NCI-H146 treated with DMSO at 0.1 percent for 48 hours (cell line): ENCODE measurements around the gene C1orf159.
"Not testable (repeated sequence)": the region's sequence is repeated elsewhere in the genome, so short reads cannot be mapped to it uniquely, and the experiment has no call there.

Experiments
- DNase-seq: peaks from one replicate; lab custom pipeline; 2025; ENCODE audit not compliant: unreplicated experiment; lab: John Stamatoyannopoulos, UW

The C1orf159 gene

DNA sequence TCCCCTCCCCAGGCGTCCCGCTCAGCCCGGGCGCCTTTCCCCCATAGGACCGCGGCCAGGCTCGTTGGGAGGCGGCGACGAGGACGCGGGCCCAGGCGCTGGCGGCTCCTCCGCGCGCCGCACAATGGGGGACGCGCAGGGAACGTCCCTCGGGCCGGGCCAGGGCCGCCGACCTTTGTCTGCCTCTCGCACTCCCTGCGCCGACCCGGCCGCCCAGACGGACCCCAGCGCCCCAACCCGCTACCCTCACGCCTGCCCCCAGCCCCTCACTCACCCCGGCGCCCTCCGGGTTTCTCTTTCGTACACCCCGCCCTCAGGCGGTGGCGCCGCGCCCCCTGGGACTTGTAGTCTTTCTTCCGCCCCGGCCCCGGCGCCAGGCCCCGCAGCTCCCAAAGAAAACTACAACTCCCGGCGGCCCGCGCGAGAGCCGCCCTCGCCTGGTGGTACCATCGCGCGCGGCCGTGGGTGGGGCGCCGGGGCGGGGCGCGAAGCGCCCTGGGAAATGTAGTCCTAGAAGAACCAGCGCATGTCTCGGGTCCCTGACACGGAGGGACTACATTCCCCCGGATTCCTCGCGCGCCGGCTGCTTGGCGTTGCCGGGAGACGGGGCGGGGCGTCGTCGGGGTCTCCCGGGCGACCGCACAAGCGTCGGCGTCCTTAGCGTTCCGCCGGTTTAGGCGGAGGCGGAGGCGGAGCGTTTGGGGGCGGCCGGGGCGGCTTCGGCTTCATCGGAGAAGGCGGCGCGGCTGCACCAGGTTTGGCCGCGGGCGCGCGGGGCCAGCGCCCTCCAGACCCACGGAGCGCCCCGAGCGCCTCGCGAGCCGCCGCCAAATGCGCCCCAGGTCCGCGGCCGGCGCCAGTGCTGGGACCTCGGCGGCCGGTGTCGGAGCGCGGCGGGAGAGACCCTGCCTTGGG is at the start of gene C1orf159:
Gene C1orf159 (minus strand): TSS at position 304 of the 915 bp plus-strand sequence. CDS start 24,546 bp downstream, outside the sequence.
- peak; percentile 87 for DNase-seq

DNA sequence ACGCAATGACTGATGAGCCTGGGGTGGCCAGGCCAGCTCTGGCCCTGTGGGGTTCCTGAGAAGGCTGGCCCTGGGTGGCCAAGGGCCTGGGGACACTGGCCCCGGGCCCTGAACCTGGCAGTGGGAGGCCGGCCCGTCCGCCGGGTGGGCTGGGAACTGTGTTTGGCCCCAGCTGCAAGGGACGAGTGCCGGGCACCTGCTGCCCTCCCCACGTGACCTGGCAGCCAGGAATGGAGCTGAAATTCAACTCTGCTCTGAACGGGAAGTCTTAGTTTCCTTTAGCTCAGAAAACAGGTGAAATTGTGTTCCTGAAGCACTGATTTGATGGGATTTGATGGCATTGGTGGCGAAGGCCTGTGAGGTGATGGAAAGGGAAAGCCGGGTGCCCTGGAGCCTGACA is 49.6 kb upstream of the C1orf159 start:
- no peak for DNase-seq

DNA sequence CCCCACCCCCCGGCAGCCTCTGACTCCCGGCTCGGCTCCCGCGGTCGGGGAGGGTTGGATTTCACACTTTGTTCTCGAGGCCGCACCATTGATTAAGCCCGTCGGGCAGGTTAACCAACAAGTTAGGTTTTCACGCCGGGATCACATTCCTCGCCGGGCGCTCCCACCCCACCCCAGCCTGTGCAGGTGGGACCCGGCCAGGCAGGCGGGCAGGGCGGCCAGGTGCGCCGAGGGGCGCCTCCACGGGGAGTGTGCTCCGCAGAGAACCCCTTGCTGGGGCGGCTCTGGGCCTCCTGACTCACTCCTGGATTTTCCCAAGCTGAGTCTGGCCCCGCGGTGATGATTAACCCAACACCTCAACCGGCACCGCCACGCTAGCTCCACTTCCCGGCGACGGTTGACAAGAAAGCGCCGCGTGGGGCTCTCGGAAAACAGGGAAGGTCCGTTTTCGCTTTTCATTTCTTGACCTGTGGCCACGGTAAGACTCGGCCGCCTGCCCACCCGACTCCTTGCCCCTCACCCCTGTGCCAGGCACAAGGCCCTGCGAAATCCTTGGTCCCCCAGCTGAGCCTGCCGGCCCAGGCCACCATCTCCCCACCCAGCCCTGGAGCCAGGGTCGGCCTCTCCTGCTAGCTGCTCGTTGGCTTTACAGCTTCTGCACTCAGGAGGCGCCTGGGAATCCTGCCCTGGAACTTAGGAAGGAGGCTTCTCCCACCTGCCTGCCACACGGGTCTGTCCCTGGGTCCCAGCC is 49.0 kb upstream of the C1orf159 start:
- DNase-seq: no peak

DNA sequence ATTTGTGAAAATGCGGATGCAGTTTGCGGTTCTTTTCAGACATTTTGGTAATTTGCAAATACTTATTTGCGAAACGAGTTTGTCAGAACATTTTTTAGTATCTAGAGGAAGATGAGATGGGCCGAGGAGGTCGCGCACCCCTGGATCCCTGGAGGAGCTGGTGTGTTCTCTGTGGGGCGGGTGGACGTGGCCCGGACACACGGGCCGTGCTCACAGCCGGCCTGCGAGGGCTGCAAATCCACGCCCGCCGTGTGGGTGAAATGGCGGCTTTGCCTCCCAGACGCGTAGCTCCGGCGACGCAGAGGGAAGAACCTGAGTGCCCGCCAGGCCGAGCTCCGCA is 48.4 kb upstream of the C1orf159 start:
- DNase-seq: no peak

DNA sequence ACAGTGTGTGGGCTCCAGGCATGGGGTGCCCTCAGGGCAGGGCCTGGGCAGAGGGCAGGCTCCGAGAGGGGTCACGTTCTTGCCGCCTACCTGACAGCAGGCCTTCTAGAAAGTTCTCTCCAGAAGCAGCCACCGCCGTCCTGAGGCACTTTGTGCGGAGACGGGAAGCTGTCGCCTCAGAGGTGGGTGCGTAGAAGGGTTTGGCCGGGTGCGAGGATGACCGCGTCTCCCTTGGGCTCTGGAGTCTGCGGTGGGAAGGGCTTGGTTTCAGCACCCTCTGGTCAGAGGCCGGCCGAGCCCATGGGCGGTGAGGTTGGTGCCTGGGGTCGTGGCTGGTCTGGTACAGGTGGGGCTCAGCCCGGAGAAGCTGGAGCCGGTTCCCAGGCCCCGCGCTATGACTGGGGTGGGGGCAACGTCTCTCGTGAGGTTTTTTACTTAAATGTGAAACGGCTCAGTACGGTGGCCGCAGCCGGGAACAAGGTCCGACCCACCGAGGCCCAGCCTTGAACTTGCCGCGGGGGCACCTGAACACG is 47.7 kb upstream of the C1orf159 start:
- DNase-seq: no peak

DNA sequence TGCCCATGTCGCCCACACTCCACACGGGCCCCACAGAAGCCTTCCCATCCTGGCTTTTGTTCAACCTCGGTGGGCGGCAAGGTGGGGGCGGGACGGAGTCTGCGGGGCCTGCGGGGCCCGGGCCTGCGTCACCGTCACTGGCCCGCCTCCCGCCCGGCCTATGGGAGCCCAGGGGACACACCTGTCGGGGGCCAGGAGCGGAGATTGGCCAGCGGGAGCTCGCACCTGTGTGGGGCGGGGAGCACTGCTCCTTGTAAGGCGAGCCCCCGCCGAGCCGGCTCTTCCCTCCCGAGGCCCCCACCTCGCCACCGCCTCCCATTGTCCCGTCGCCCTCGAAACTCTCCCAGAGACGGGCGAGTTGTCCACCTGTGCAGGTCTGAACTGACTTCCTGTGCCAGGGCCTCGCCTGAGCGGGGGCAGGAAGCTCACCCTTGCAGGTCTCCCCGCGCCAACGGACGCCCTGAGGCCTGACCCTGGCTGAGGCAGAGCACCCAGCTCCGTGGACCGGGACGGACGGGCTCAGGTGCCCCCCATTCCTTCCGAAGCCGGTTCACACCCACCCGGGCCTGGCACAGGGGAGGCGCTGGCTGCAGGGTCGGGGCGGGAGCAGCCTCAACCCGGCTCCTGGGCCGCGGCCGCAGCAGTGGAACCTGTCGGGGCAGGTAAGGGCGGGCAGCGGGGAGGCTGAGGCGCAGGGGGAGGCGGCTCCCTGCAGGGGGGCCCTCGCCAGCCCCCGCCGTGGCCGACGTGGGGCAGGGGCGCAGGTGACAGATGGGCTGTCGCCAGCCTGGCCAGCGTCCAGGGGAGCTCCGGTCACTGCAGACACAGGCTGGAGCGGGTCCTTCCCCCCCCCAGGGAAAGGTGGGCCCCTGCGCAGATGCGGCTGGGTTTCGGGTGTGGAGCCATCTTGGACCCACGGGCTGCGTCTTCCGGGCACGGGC is 47.0 kb upstream of the C1orf159 start:
- DNase-seq: peak; percentile 86

DNA sequence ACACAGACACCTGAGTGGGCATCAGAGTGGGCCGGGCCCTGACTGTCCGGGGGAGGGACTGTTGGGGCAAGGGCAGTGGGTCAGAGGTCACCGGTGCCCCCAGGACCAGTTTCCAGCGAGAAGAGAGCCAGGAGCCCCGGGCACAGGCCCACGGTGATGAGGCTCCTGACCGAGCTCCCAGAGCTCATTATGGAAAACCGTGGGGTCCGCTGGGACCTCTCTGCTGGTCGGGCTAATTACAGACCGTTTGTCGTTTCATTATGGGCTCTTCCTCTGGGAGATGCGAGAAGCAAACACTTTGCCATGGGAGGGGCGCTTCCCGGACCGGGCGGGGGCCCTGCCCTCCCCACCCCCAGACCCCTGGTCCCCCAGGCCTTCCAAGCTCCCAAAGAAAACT is 45.8 kb upstream of the C1orf159 start:
- no peak for DNase-seq

DNA sequence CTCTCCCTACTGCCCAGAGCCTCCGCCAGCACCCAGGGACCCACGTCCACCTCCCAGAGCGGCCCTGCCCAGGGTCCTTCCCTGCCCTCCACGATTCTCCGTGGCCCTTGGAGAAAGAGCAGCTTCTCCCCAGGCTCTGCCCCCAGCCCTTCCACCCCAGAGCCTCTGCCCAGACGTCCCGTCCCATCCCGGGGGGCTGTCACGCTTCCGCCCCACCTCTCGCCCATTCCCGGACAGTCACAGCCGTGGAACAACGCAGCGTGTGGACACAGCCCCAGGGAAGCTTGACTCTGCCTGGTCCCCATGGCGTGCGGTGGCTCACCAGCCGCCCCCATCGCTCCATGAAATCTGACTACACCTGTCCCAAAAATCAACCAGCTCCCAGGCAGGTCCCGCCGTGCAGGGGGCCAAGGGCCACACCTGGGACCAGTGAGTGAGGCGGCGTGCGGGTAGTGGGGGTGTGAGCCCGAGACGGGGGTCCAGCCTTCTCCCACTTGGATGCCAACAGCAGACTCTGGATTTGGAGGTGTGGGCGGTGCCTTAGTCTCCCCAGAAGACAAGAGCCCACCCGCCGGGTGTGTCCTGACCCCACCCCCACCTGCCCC is 45.3 kb upstream of the C1orf159 start:
- no peak for DNase-seq

DNA sequence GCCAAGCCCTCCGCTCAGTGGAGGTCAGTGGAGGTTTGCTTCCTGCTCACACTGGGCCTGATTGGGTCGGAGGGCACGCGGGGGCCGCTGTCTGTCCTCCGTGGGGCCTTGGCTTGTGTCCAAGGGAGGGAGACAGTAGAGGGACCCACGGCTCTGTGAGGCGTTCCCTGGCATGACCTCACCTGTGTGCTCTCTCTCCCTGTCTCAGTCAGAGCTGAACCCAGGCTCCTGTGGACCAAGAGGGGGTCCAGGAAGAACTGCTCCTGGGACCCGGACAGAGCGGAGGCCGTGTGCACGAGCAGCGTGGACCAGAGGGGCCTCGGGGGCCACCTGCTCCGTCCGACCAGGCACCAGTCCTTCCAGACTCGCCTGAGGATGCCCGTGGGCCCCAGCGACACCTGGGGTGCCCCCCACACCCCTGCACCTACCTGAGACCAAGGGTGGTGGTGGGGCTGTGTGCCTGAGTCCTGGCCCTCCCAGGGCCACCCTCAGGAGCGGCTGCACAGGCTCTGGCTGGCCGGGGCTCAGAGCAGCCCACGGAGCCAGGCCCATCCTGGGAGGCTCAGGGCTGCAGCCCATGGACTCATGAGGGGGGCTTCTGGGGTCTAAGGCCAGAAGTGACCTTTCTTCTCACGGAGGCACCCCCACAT is 44.5 kb upstream of the C1orf159 start:
- DNase-seq: no peak

DNA sequence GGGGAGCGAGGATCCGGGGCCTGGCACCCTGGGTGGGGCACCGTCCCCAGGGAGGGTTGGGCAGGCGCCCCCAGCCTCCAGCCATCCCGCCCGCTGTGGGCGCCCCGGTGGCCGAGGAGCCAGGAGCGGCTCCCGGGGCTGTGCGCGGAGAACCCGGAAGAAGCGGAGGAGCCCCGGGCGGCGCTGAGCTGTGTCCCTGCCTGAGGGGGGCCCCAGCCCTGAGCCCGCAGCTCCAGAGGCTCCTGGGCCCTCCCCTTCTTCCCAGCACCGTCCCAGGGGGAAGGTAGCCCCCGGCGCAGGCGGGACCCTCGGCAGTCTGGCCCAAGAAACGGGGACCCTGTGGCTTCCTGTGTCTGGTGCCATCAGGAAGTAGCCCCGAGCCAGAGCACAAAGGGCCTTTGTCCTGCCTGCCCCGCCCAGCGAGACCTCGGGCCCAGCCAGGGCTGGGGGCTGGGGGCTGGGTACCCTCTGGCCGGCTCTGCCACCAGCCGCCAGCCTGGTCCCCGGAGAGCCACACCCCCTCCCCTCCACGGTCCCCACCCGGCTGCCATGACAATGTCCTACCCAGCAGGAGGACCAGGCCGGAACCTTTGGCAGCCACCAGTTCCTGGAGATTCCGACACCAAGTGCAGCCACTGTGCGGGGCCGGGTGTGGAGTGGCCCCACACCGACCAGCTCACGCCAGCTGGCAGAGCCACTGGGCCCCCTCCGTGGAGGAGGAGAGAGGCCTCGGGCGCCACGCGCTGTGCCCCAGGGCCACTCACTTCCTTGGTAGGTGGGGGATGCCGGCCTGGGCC is 42.2 kb upstream of the C1orf159 start:
- peak; percentile 25 for DNase-seq

DNA sequence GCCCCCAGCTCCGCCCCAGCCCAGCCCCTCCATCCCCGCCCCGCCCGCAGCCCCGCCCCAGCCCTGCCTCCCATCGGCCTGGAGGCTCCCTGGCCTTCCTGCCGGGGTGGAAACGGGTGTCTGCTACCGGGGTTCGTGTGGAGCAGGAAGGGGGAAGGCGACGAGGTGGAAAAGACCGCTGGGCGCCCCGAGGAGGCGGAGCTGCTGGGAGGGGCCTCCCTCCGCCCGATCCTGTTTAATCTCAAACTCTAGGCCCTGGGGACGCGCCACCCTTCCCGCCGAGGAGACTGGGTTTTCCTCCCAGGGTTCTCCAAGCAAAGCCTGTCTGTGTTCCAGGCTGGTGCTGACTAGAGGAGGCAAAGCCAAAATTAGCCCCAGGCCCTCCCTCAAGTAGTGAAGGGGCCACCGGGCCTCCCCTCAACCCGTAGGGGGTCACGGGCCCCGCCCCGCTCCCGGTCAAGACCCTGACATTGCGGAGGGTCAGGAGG is 41.6 kb upstream of the C1orf159 start:
- peak; percentile 60 for DNase-seq

DNA sequence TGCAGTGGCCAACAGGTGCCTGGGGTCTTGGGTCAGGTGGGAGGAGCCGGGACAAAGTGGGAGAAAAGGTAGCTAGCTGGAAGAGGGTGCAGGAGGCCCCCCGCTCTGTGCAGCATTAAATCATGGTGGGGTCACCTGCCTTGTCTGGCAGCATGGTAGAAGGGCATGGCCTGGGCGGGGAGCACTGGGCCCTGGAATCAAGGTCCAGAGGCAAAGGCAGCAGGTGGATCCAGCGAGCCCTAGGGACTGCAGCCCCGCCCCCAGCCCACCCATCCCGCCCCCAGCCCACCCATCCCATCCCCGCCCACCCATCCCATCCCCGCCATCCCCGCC is 41.1 kb upstream of the C1orf159 start:
- no peak for DNase-seq

DNA sequence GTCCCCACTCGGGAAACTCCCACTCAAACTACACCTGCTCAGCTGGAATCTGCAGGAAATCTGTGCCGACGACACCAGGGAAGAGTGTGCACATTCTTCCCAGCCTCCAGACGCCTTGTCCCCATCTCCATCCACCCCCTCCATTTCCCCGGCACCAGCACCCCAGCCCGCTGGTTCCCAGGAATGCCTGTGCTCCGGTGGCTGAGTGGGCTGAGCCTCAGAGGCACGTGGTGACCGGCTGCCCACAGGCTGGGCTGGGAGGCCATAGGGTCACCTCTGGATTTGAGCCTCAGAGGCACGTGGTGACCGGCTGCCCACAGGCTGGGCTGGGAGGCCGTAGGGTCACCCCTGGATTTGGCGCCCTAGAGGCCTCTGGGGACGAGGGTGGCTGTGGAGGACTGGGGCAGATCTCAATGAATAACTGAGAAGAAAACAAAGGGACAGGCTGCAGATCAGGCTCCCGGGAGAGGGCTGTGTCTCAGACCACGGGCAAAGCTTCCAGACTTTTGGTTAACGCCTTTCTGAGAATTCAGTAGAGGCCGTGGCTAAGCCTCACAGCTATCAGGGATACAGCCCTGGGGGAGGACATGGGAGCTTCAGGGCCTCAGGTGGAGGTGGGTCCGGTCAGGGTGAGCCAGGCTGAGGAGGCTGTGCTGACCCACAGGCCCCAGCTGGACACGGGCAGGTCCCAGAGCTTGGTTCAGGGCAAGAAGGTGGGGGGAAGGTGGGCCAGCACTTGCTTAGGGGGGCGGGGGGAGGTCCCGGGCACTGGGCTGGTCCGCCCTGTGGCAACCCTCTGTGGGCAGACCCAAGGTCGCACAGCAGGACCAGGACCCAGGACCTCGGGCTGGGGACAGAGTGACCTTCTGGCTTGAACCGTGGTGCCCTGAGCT is 40.5 kb upstream of the C1orf159 start:
- no peak for DNase-seq

DNA sequence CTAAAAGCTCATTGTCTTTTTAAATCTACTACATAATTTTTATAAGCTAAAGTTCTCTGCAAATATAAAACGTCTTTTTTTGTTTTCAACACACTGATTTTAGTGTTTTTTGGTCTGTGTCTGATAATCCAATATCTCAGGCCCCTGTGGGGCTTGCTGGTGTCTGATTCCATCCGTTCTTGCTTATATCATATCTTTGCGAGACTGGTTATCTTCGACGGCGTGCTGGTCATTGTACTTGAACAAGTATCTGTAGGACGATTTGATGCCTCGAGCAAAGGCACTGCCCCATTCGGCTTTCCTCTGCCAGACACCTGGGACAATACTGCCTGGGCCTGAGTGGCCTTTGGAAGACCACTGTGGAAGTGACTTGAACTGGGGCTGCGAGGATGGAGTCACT is 39.4 kb upstream of the C1orf159 start:
- no peak for DNase-seq

DNA sequence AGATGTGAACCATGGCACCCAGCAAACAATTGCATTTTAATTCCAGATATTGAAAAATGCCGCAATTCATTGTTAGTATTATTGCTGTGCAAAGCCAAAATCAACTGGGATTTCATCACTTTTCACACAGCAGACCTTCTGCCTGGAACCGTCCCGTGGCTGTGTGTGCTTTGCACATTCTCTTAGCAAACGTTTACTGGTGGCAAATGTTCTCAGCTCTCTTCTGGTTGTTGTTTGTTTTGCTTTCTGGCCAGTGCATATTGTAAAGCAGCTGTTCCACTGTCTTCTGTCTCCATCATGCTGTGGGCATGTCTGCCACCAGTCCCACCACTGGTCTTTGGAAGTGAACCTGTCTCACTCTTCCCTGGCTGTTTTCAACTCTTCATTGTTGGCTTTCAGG is 38.0 kb upstream of the C1orf159 start:
- no peak for DNase-seq

DNA sequence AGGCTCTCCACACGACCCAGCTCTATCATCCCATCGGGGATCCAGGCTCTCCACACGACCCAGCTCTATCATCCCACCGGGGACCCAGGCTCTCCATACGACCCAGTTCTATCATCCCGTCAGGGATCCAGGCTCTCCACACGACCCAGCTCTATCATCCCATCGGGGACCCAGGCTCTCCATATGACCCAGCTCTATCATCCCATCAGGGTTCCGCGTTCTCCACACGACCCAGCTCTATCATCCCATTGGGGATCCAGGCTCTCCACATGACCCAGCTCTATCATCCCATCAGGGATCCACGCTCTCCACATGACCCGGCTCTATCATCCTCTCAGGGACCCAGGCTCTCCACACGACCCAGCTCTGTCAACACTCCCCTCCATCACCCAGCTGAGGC is 37.3 kb upstream of the C1orf159 start:
- DNase-seq: not testable (repeated sequence)

DNA sequence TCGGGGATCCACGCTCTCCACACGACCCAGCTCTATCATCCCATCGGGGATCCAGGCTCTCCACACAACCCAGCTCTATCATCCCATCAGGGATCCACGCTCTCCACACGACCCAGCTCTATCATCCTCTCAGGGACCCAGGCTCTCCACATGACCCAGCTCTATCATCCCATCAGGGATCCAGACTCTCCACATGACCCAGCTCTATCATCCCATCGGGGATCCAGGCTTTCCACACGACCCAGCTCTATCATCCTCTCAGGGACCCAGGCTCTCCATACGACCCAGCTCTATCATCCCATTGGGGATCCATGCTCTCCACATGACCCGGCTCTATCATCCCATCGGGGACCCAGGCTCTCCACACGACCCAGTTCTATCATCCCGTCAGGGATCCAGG is 36.5 kb upstream of the C1orf159 start:
- DNase-seq: not testable (repeated sequence)

DNA sequence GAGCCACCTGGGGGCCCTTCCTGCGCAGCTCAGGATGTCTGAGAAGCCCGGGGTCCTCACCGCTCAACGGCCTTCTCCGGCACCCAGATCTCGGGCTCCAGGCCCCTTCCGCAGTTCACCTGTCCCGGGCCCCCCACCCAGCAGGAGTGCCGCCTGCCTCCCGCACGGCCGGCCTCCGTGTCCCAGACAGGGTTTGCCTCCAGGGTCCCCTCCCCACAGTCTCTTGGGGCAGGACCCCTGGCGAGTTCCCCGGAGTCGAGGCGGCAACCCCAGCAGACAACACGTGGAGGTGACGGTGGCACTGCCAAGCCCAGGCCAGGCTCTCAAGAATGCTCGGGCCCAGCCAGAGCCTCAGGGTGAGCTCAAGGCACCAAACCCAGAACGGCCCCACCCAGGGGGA is 35.4 kb upstream of the C1orf159 start:
- no peak for DNase-seq
